HTR-8/SVneo (cell line): Measurements from ENCODE around the gene BRD4.

Source experiments
- DNase-seq: peaks from one replicate; pipeline ENCODE4 v3.0.0; 2011; ENCODE audit warnings: low spot score, mixed read lengths; ENCODE audit not compliant: insufficient read length
- FAIRE-seq: peaks from 2 replicates; lab custom pipeline; 2011; peaks lifted over from hg19 to GRCh38; lab: Jason Lieb, UNC

BRD4 gene

GRCh38 chr19:15318241-15318691 lies 14.1 kb downstream of the BRD4 start:
- no peak for DNase-seq
- FAIRE-seq = no peak

- DNase-seq (no peak), FAIRE-seq (no peak)
These were observed 14.8 kb downstream of the BRD4 start for GRCh38 chr19:15317392-15318071.

GRCh38 chr19:15316498-15316897 lies 15.8 kb downstream of the BRD4 start:
- no peak for FAIRE-seq
- no peak for DNase-seq

- DNase-seq (no peak), FAIRE-seq (no peak)
These were observed 17.2 kb downstream of the BRD4 start for GRCh38 chr19:15315101-15315500.

- FAIRE-seq (no peak), DNase-seq (no peak)
These were observed 18.6 kb downstream of the BRD4 start for GRCh38 chr19:15313649-15314279.

GRCh38 chr19:15307169-15307568 lies 25.2 kb downstream of the BRD4 start:
- no peak for FAIRE-seq

GRCh38 chr19:15305582-15306334 lies 26.6 kb downstream of the BRD4 start:
- no peak for DNase-seq
- no peak for FAIRE-seq

More at GRCh38 chr19:15307169-15307568, 25.2 kb downstream of the BRD4 start:
- no peak for DNase-seq

- DNase-seq (no peak), FAIRE-seq (no peak)
These were observed 28.1 kb downstream of the BRD4 start for GRCh38 chr19:15304140-15304705.

GRCh38 chr19:15303105-15303780 lies 29.1 kb downstream of the BRD4 start:
- FAIRE-seq = no peak

GRCh38 chr19:15300533-15301197 lies 31.7 kb downstream of the BRD4 start:
- FAIRE-seq (no peak), DNase-seq (no peak)

More at GRCh38 chr19:15303105-15303780, 29.1 kb downstream of the BRD4 start:
- DNase-seq = no peak

- FAIRE-seq = peak; percentile 20
- DNase-seq = no peak
These were observed 32.5 kb downstream of the BRD4 start for GRCh38 chr19:15299568-15300409.

GRCh38 chr19:15298847-15299567 lies 33.3 kb downstream of the BRD4 start:
- DNase-seq (no peak), FAIRE-seq (no peak)

GRCh38 chr19:15297416-15298224 lies 34.7 kb downstream of the BRD4 start:
- DNase-seq = no peak

GRCh38 chr19:15296841-15297415 lies 35.4 kb downstream of the BRD4 start:
- FAIRE-seq = no peak
- no peak for DNase-seq

More at GRCh38 chr19:15297416-15298224, 34.7 kb downstream of the BRD4 start:
- FAIRE-seq = no peak

GRCh38 chr19:15296353-15296752 lies 36.0 kb downstream of the BRD4 start:
- FAIRE-seq (no peak), DNase-seq (no peak)

- no peak for FAIRE-seq
- DNase-seq = no peak
These were observed 37.8 kb downstream of the BRD4 start for GRCh38 chr19:15294561-15294990.
